Cerebellar nuclear complex (tissue), 1 donor: ENCODE measurements around the gene AAMP.
"Not testable (repeated sequence)": the region's sequence is repeated elsewhere in the genome, so short reads cannot be mapped to it uniquely, and the experiment has no call there.

Source experiments
- DNase-seq, 2 experiments: peaks; one replicate each; lab custom pipeline; 2025; lab: John Stamatoyannopoulos, UW

The AAMP gene

GRCh38 chr2:218269900-218270720, at the start of gene AAMP, which contains the start of gene PNKD:
Gene AAMP, minus strand, starts transcription at chr2:218270137. Its CDS starts 51 bp downstream, at chr2:218270086.
Gene PNKD, plus strand, starts transcription at chr2:218270519. Its CDS starts 17 bp downstream, at chr2:218270536.
- DNase-seq = peak; percentile 98 to 99

- DNase-seq = no peak
Measured at GRCh38 chr2:218318241-218318640, 48.3 kb upstream of the AAMP start.

- DNase-seq = no peak
Measured at GRCh38 chr2:218317835-218318234, 47.9 kb upstream of the AAMP start.

- no peak for DNase-seq
Measured at GRCh38 chr2:218317303-218317630, 47.3 kb upstream of the AAMP start.

GRCh38 chr2:218315397-218315796, 45.5 kb upstream of the AAMP start:
- no peak for DNase-seq

GRCh38 chr2:218314764-218315163, 44.8 kb upstream of the AAMP start:
- DNase-seq = not testable (repeated sequence)

GRCh38 chr2:218313356-218313755, 43.4 kb upstream of the AAMP start:
- DNase-seq = no peak

- no peak for DNase-seq
Measured at GRCh38 chr2:218312267-218312756, 42.4 kb upstream of the AAMP start.

- not testable (repeated sequence) for DNase-seq
Measured at GRCh38 chr2:218311541-218312266, 41.8 kb upstream of the AAMP start.

GRCh38 chr2:218310853-218311540, 41.1 kb upstream of the AAMP start:
- DNase-seq = no peak

- no peak for DNase-seq
Measured at GRCh38 chr2:218307415-218308090, 37.6 kb upstream of the AAMP start.

- DNase-seq = no peak
Measured at GRCh38 chr2:218306184-218306920, 36.4 kb upstream of the AAMP start.

- no peak for DNase-seq
Measured at GRCh38 chr2:218305383-218305782, 35.4 kb upstream of the AAMP start.

GRCh38 chr2:218301176-218301819, 31.4 kb upstream of the AAMP start:
- peak in 1 of 2 experiments; percentile 34 for DNase-seq

- DNase-seq = no peak
Measured at GRCh38 chr2:218300141-218300540, 30.2 kb upstream of the AAMP start.

GRCh38 chr2:218298314-218298875, 28.5 kb upstream of the AAMP start:
- no peak for DNase-seq

- DNase-seq = no peak
Measured at GRCh38 chr2:218296847-218297246, 26.9 kb upstream of the AAMP start.

GRCh38 chr2:218296200-218296599, 26.3 kb upstream of the AAMP start:
- no peak for DNase-seq

GRCh38 chr2:218295029-218295428, 25.1 kb upstream of the AAMP start:
- no peak for DNase-seq

GRCh38 chr2:218294430-218295022, 24.6 kb upstream of the AAMP start:
- DNase-seq = no peak
